Mucosa of rectum (tissue), 2 donors: ENCODE data around the gene LGALS9B.
"Not testable (repeated sequence)": the region's sequence is repeated elsewhere in the genome, so short reads cannot be mapped to it uniquely, and the experiment has no call there.

Experiments used
- H3K27ac ChIP-seq, 2 donors: one replicate each; pipeline ENCODE4 v1.7.0; 2013; ENCODE audit warnings: inconsistent platforms in 2 of 2, low read depth in 2 of 2, low read length in 2 of 2
- H3K27me3 ChIP-seq, 2 donors: one replicate each; pipeline ENCODE4 v1.7.0; 2013; ENCODE audit warnings: low read length in 2 of 2; ENCODE audit not compliant: control insufficient read depth in 2 of 2, insufficient read depth in 2 of 2
- H3K36me3 ChIP-seq, 2 donors: one replicate each; pipeline ENCODE4 v1.7.0; 2013; ENCODE audit warnings: low read length in 2 of 2; ENCODE audit not compliant: control insufficient read depth in 2 of 2, insufficient read depth in 2 of 2
- H3K4me1 ChIP-seq, 2 donors: one replicate each; pipeline ENCODE4 v1.7.0; 2013; ENCODE audit warnings: low read length in 2 of 2, mild to moderate bottlenecking in 1 of 2; ENCODE audit not compliant: control insufficient read depth in 2 of 2, insufficient read depth in 2 of 2
- H3K4me3 ChIP-seq, 2 donors: one replicate each; pipeline ENCODE4 v1.7.0; 2013; ENCODE audit warnings: low read length in 2 of 2
- H3K9ac ChIP-seq, 2 donors: one replicate each; pipeline ENCODE4 v1.7.0; 2013; ENCODE audit warnings: low read length in 2 of 2, low read depth in 1 of 2, mild to moderate bottlenecking in 1 of 2
- H3K9me3 ChIP-seq, 2 donors: one replicate each; pipeline ENCODE4 v1.7.0; 2013; ENCODE audit warnings: low read length in 2 of 2; ENCODE audit not compliant: control insufficient read depth in 2 of 2
- donor health status: healthy.
- donor health status: Normal muscosa, but diverticular disease.

Gene LGALS9B

GRCh38 chr17:20469107-20469506 is 1.8 kb upstream of the LGALS9B start:
- H3K4me1 ChIP-seq, H3K9me3 ChIP-seq, H3K9ac ChIP-seq: not testable (repeated sequence)

GRCh38 chr17:20466999-20467398 is 340 bp downstream of the LGALS9B start:
- H3K27me3 ChIP-seq, H3K9me3 ChIP-seq, H3K4me1 ChIP-seq, H3K36me3 ChIP-seq: not testable (repeated sequence)
- Histone ChIP-seq H3K4me3 (peak overlapping the region; percentile 43 to 54), H3K9ac (peak overlapping the region; percentile 14 to 59), H3K27ac (peak overlapping the region; percentile 52 to 67)

More at GRCh38 chr17:20469107-20469506, 1.8 kb upstream of the LGALS9B start:
- H3K27me3 ChIP-seq, H3K4me3 ChIP-seq, H3K27ac ChIP-seq, H3K36me3 ChIP-seq: not testable (repeated sequence)

- H3K9me3 ChIP-seq, H3K27me3 ChIP-seq, H3K36me3 ChIP-seq, H3K4me1 ChIP-seq, H3K27ac ChIP-seq, H3K4me3 ChIP-seq, H3K9ac ChIP-seq: not testable (repeated sequence)
Observed at GRCh38 chr17:20466553-20466952, 786 bp downstream of the LGALS9B start.

GRCh38 chr17:20465535-20465934 is 1.8 kb downstream of the LGALS9B start:
- H3K4me3 ChIP-seq, H3K36me3 ChIP-seq, H3K27me3 ChIP-seq, H3K9me3 ChIP-seq, H3K9ac ChIP-seq, H3K4me1 ChIP-seq: not testable (repeated sequence)
- peak overlapping the region in 1 of 2 donors; percentile 16 for H3K27ac ChIP-seq

- H3K4me3 ChIP-seq, H3K9me3 ChIP-seq, H3K9ac ChIP-seq, H3K27ac ChIP-seq, H3K27me3 ChIP-seq, H3K4me1 ChIP-seq, H3K36me3 ChIP-seq: not testable (repeated sequence)
Observed at GRCh38 chr17:20464854-20465414, 2.4 kb downstream of the LGALS9B start.

GRCh38 chr17:20462158-20462557 is 5.2 kb downstream of the LGALS9B start:
- not testable (repeated sequence) for H3K9ac ChIP-seq, H3K27ac ChIP-seq, H3K4me3 ChIP-seq, H3K27me3 ChIP-seq, H3K9me3 ChIP-seq, H3K36me3 ChIP-seq, H3K4me1 ChIP-seq

GRCh38 chr17:20457848-20458381 is 9.4 kb downstream of the LGALS9B start:
- H3K9me3 ChIP-seq, H3K27ac ChIP-seq, H3K4me1 ChIP-seq, H3K36me3 ChIP-seq, H3K27me3 ChIP-seq, H3K9ac ChIP-seq, H3K4me3 ChIP-seq: not testable (repeated sequence)

GRCh38 chr17:20455106-20455505 is 12.2 kb downstream of the LGALS9B start:
- H3K4me3 ChIP-seq, H3K36me3 ChIP-seq, H3K9me3 ChIP-seq, H3K9ac ChIP-seq, H3K27me3 ChIP-seq, H3K4me1 ChIP-seq, H3K27ac ChIP-seq: not testable (repeated sequence)

- not testable (repeated sequence) for H3K27me3 ChIP-seq, H3K36me3 ChIP-seq
Observed at GRCh38 chr17:20453820-20454434, 13.4 kb downstream of the LGALS9B start.

GRCh38 chr17:20450852-20451251 is 16.5 kb downstream of the LGALS9B start:
- not testable (repeated sequence) for H3K4me1 ChIP-seq, H3K4me3 ChIP-seq, H3K27ac ChIP-seq, H3K9ac ChIP-seq, H3K9me3 ChIP-seq, H3K27me3 ChIP-seq, H3K36me3 ChIP-seq

More at GRCh38 chr17:20453820-20454434, 13.4 kb downstream of the LGALS9B start:
- H3K9me3 ChIP-seq, H3K27ac ChIP-seq, H3K9ac ChIP-seq, H3K4me1 ChIP-seq, H3K4me3 ChIP-seq: not testable (repeated sequence)
